ENCODE data around the gene MBNL1. TPM values are rescaled to one million over a fixed set of nuclear protein-coding genes. Genes with fewer than 3 reads are reported as not detected.
A peak's percentile ranks its signal among the peaks of the same experiment; 100 is the strongest.
"Not testable (repeated sequence)": the region's sequence is repeated elsewhere in the genome, so short reads cannot be mapped to it uniquely, and the experiment has no call there.

Gene MBNL1
- total RNA-seq, 1 donor: 465 TPM

GRCh38 chr3:152362086-152362485 lies 93.4 kb downstream of the MBNL1 start:
- no peak overlapping the region for H3K4me3 ChIP-seq (ENCODE audit: low read depth, low read length)
- TF ChIP-seq CTCF (IDR thresholded peaks at IDR 0.05; ENCODE audit: insufficient read depth, low read length): no peak
- no peak for DNase-seq (ENCODE audit: low read depth)

DNA sequence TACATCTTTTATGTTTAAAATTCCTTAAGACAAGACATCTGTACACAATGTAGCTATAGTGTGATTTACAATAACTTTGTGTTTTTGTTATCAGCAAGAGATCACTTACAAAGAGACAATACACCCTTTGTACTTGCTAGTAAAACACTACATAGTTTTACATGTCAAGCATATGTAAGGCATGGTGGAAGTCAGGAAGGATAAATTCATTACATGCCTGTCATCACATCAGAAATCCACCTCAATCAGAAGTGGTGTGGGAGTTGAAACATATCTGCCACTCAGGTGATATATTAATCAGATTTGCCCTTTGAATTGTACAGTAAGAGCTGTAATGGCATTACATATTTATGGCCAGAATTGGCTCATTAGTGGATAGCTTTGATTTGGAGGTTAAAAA lies 95.5 kb downstream of the MBNL1 start:
- no peak for DNase-seq (ENCODE audit: low read depth)
- no peak overlapping the region for H3K4me3 ChIP-seq (ENCODE audit: low read depth, low read length)
- no peak for TF ChIP-seq CTCF (IDR thresholded peaks at IDR 0.05; ENCODE audit: insufficient read depth, low read length)

- no peak for TF ChIP-seq CTCF (IDR thresholded peaks at IDR 0.05; ENCODE audit: insufficient read depth, low read length)
- no peak overlapping the region for H3K4me3 ChIP-seq (ENCODE audit: low read depth, low read length)
- DNase-seq (ENCODE audit: low read depth): no peak
Measured at GRCh38 chr3:152365126-152365525, 96.4 kb downstream of the MBNL1 start.

GRCh38 chr3:152365766-152366593 lies 97.3 kb downstream of the MBNL1 start:
- TF ChIP-seq CTCF (IDR thresholded peaks at IDR 0.05; ENCODE audit: insufficient read depth, low read length): no peak
- no peak overlapping the region for H3K4me3 ChIP-seq (ENCODE audit: low read depth, low read length)
- peak; percentile 51 for DNase-seq (ENCODE audit: low read depth)

DNA sequence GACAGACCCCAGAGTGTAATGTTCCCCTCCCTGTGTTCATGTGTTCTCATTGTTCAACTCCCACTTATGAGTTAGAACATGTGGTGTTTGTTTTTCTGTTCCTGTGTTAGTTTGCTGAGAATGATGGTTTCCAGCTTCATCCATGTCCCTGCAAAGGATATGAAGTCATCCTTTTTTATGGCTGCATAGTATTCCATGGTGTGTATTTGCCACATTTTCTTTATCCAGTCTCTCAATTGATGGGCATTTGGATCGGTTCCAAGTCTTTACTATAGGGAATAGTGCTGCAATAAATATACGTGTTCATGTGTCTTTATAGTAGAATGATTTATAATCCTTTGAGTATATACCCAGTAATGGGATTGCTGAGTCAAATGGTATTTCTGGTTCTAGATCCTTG lies 98.5 kb downstream of the MBNL1 start:
- not testable (repeated sequence) for H3K4me3 ChIP-seq (ENCODE audit: low read depth, low read length); DNase-seq (ENCODE audit: low read depth)

DNA sequence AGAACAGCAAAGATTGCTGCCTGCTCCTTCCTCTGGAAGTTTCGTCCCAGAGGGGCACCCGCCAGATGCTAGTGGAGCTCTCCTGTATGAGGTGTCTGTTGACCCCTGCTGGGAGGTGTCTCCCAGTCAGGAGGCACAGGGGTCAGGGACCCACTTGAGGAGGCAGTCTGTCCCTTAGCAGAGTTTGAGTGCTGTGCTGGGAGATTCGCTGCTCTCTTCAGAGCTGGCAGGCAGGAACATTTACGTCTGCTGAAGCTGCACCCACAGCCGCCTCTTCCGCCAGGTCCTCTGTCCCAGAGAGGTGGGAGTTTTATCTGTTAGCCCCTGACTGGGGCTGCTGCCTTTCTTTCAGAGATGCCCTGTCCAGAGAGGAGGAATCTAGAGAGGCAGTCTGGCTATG lies 103.9 kb downstream of the MBNL1 start:
- not testable (repeated sequence) for H3K4me3 ChIP-seq (ENCODE audit: low read depth, low read length); DNase-seq (ENCODE audit: low read depth)

DNA sequence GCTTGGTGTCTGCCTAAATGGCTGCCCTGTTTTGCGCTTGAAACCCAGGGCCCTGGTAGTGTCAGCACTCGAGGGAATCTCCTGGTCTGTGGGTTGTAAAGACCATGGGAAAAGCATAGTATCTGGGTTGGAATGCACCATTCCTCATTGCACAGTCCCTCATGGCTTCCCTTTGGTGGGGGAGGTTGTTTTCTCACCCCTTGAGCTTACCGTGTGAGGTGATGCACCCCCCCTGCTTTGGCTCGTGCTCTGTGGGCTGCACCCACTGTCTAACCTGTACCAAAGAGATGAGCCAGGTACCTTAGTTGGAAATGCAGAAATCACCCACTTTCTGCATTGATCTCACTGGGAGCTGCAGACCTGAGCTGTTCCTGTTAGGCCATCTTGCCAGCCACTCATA lies 104.7 kb downstream of the MBNL1 start:
- no peak overlapping the region for H3K4me3 ChIP-seq (ENCODE audit: low read depth, low read length)
- TF ChIP-seq CTCF (IDR thresholded peaks at IDR 0.05; ENCODE audit: insufficient read depth, low read length): no peak
- DNase-seq (ENCODE audit: low read depth): no peak

All from fibroblast of the aortic adventitia (primary cell).